GM18858 (cell line): ENCODE results near the gene MEF2A.

ENCODE experiments used
- ATAC-seq: cut with Tn5 transposase; IDR thresholded peaks from one replicate; pipeline ENCODE4 v1.9.1; 2021; ENCODE audit not compliant: unreplicated experiment

Gene MEF2A

GRCh38 chr15:99702895-99703602 lies 137.3 kb downstream of the MEF2A start:
- ATAC-seq: no peak

GRCh38 chr15:99703603-99704443 lies 138.0 kb downstream of the MEF2A start:
- no peak for ATAC-seq

DNA sequence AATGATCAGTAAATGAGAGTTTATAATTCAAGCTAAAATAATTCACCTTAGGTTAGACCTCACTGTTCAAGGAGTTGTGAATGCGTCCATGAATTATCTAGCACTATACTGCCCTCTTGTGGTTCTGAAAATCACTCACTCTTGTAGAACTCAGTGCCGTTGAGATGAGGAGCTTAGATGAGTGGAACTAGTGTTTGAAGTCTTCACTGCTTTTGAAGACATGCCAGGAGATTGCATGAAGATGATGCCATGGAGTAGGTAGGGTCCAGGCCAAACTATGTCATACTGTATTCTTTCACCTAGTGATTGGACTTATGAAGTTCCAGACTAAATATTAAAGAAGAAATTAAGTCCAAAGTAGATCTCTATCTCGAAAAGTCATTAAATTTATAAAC lies 138.7 kb downstream of the MEF2A start:
- ATAC-seq: peak; percentile 62

- ATAC-seq: no peak
These were observed 140.9 kb downstream of the MEF2A start for GRCh38 chr15:99706557-99707303.

GRCh38 chr15:99707473-99708270 lies 141.9 kb downstream of the MEF2A start:
- no peak for ATAC-seq

DNA sequence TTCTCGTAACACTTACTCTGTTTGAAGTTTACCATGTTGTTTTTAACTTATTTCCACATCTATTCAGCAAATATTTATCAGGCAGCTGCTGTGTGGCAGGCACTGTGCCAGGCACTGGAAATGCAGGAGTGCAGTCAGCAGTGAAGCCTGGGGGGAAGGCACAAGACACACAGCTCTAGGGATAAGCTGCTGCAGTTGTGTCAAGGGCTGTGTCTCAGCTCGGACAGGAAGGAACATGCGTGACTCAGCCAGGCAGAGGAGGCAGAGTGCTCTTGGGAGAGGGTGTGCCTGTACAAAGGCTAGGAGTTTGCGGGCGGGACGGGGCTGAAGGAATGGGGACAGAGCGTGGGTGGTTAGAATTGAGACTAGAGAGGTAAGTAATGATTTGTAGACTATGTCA lies 142.8 kb downstream of the MEF2A start:
- ATAC-seq: no peak

- ATAC-seq: no peak
These were observed 143.6 kb downstream of the MEF2A start for GRCh38 chr15:99709243-99709986.

GRCh38 chr15:99711625-99712024 lies 145.8 kb downstream of the MEF2A start:
- no peak for ATAC-seq

DNA sequence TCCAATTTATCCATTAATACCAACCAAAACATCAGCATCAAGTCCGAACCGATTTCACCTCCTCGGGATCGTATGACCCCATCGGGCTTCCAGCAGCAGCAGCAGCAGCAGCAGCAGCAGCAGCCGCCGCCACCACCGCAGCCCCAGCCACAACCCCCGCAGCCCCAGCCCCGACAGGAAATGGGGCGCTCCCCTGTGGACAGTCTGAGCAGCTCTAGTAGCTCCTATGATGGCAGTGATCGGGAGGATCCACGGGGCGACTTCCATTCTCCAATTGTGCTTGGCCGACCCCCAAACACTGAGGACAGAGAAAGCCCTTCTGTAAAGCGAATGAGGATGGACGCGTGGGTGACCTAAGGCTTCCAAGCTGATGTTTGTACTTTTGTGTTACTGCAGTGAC lies 146.6 kb downstream of the MEF2A start:
- ATAC-seq: no peak

DNA sequence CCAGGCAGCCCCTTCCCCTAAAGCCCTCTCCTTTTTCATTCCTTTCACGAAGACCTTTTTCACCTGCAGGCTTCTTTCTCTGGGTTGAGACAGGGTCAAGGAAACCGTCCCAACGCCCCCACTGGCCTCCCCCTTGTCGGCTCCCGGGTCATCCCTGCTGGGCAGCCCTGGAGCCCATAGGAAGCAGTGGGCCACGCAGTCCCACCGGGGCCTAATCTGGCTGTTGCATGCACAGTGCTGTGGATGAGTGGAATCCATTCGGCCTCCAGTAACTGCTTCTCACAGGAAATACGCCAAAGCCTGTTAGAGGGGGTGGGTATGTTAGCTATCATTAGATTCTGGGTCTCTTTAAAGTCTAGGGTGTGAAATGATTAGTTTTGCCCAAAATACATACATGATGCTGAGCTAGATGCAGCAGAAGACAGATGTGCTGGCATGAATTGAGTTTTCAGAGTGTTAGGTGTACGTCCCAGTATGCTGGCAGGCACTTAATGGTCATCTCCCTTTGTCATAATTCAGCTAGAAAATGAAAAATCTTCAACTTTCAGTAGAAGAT lies 150.8 kb downstream of the MEF2A start:
- ATAC-seq: no peak

DNA sequence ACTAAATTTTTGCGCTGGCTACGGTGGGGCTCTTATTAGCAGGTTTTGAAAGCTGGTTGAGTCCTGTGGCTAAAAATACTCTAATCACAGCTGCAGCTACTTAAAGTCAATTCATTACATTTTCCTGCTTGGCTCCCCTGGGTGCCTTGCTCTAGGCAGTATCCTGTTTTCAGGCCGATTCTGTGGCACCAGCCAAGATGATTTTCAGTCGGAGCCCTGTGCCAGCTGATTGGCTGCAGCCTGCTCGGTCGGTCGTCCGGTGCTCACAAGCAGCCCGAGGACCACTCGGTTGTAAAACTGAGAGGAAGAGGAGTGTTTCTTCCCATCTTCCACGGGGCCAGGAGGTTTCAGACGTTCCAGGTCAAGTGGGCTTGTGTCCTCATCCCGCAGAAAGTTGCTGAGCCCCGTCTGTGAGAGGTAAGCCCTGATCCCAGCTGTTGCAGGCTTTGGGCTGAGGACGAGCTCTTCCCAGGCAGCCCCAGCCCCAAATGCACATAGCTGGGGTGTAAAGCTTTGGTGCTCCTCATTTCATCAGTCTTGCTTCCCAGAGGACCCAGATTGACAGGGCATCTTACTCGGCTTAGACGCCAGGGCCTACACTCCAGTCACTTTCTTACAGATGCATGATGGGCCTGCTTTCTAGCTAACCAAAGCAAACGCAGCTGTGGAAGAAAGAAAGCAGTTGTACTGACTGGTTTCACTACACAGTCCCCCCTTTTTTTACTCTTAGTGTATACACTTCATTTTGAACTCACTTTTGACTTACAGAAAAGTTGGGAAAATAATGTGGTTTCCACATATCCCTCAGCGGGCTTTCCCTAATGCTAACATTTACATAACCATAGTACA lies 151.6 kb downstream of the MEF2A start:
- ATAC-seq: peak; percentile 30

DNA sequence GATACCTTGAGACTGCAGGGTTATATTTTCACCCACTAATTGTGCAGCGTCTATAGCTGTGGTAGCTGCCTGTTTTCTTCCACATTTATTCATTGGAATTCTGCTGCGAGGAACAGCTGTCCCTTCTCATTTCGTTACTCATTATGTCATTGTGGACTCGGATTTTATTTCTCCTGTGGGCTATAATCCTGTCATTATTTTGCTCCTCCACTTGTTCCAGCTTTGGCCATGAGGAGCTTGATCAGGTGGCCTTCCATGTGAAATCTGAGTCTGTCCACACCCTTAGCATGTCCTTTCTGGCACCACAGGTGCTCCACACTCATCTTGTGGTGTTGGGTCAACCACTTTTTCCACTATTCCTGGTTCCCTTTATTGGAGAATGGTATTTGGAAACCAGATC lies 152.6 kb downstream of the MEF2A start:
- no peak for ATAC-seq

GRCh38 chr15:99719096-99719541 lies 153.3 kb downstream of the MEF2A start:
- ATAC-seq: peak; percentile 80

GRCh38 chr15:99720533-99720932 lies 154.7 kb downstream of the MEF2A start:
- ATAC-seq: no peak

DNA sequence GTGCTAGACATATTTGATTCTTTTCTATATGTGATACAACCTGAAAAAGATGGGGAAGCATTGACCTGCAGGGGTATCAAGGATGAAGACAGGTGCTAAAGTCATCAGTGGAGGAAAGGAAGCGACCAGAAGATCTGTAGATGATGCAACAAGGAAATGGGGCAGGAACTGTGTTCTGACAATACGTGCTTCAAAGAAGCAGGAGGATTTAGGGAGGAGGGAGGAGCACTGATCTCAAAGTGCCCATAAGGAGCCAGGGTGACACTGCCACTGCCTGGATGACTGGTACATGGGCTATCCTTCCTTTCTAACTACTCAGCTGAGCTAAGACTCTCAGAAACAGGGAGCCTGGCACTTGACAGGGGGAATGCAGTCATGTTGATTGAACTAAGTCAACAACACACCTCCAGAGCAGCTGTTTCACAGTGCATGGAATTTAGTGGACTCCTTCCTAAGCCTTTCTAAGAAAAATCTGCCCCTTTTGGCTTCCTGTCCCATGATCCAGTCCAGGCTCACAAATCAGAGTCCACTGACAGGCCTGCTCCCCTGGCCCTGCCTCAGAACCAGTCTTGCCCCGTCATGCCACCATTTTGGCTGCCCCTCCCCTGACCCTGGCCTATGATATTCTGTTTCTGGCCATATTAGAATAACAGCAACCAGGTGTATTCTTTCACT lies 155.5 kb downstream of the MEF2A start:
- no peak for ATAC-seq

DNA sequence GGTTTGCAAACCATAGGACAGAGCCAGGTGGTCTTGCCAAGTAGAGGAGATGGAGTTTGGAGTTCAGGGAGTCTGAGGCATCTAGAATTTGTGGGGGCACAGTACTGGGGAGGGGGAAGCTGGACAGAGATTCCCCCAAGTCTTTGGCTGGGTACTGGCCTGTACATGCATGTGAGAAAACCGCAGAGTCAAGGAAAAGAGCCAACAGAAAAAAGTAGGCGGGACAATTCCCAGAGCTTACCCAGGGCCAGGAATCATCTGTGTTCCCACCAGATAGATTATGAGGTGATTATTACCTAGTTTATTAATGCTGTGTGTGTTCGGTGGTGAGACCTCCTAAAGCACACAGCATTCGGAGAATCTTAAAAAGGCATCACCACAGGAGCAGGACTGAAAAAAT lies 156.1 kb downstream of the MEF2A start:
- ATAC-seq: no peak

DNA sequence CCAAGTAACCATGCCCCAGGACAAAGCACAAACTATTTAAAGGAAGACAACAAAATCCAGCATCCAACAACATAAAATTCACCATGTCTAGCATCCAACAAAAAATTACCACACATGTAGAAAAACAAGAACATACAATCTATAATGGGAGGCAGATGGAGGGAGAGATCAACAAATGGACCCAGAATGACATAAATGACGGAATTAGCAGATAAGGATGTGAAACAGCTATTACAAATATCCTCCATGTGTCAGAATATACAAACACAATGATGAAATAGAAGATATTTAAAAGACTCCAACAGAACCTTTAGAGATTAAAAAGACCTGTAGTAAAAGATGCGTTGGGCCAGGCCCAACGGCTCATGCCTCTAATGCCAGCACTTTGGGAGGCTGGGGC lies 156.6 kb downstream of the MEF2A start:
- no peak for ATAC-seq

- no peak for ATAC-seq
These were observed 160.5 kb downstream of the MEF2A start for GRCh38 chr15:99726333-99726732.
